HTERT RPE-1 (cell line): ENCODE measurements around the gene SNRNP27.
"Not testable (repeated sequence)": the region's sequence is repeated elsewhere in the genome, so short reads cannot be mapped to it uniquely, and the experiment has no call there.

Experiments
- in situ Hi-C: fragments of 300-500 bp; cut with MboI; formaldehyde crosslinking; loops from 4 replicates; pipeline ENCODE4 v1.14.3; 2020; ENCODE audit warnings: low sequenced_read_pairs

SNRNP27 gene

GRCh38 chr2:69893684-69894551 lies at the start of gene SNRNP27:
Gene SNRNP27 (plus strand): TSS chr2:69893956. CDS start chr2:69893985, 29 bp downstream.
- in situ Hi-C loops = no loop called here

- in situ Hi-C loops = no loop called here
Observed at GRCh38 chr2:69843993-69844392, 49.8 kb upstream of the SNRNP27 start.

GRCh38 chr2:69844560-69844959 lies 49.2 kb upstream of the SNRNP27 start:
- in situ Hi-C loops = no loop called here

GRCh38 chr2:69846182-69847067 lies 47.3 kb upstream of the SNRNP27 start:
- in situ Hi-C loops = no loop called here

- in situ Hi-C loops = no loop called here
Observed at GRCh38 chr2:69847068-69847828, 46.5 kb upstream of the SNRNP27 start.

GRCh38 chr2:69848186-69848790 lies 45.5 kb upstream of the SNRNP27 start:
- in situ Hi-C loops = no loop called here

- in situ Hi-C loops = no loop called here
Observed at GRCh38 chr2:69858261-69858660, 35.5 kb upstream of the SNRNP27 start.

GRCh38 chr2:69863298-69863697 lies 30.5 kb upstream of the SNRNP27 start:
- in situ Hi-C loops = no loop called here

GRCh38 chr2:69888451-69888850 lies 5.3 kb upstream of the SNRNP27 start:
- in situ Hi-C loops = no loop called here

- in situ Hi-C loops = no loop called here
Observed at GRCh38 chr2:69889302-69889701, 4.5 kb upstream of the SNRNP27 start.

GRCh38 chr2:69890881-69891280 lies 2.9 kb upstream of the SNRNP27 start:
- in situ Hi-C loops = no loop called here

GRCh38 chr2:69892838-69893424 lies 825 bp upstream of the SNRNP27 start:
- in situ Hi-C loops = not testable (repeated sequence)

GRCh38 chr2:69894737-69895136 lies 981 bp downstream of the SNRNP27 start:
- in situ Hi-C loops = not testable (repeated sequence)

- in situ Hi-C loops = no loop called here
Observed at GRCh38 chr2:69902213-69902922, 8.6 kb downstream of the SNRNP27 start.

GRCh38 chr2:69907216-69907615 lies 13.5 kb downstream of the SNRNP27 start:
- in situ Hi-C loops = no loop called here

- in situ Hi-C loops = no loop called here
Observed at GRCh38 chr2:69911985-69912563, 18.3 kb downstream of the SNRNP27 start.

GRCh38 chr2:69914164-69914949 lies 20.6 kb downstream of the SNRNP27 start:
- in situ Hi-C loops = no loop called here
